ENCODE measurements around the gene MLEC. TPM values are rescaled to one million over a fixed set of nuclear protein-coding genes. Genes with fewer than 3 reads are reported as not detected.
A peak's percentile ranks its signal among the peaks of the same experiment; 100 is the strongest.

The MLEC gene
- total RNA-seq, 2 experiments from 2014 or later = 69.7 to 101 TPM

DNA sequence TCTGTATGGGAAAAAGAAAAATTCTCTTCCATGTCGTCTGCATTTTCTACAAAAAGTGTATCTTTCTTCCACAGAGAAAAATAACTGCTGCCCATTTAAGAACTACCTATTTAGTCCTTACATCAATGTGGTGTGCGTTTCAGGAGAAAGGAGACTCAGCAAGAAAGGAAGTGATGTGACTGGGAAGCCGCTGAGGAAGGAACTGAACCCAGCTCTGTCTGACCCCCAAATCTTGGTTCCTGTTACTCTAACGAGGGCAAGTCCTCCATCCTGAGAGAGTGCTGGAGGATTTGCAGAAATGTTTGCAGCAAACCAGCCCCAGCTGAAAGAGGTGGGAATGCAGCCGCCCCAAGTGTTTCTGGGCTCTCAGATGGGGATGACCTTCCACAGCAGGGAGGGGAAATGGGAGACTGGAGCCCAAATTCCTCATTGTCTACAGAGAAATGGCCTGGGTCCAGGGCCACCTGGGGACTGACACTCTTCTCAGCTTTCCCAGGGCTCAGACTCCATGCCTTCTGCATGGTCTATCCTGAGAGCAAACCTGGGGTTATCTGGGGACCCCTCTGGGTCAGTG is 6.7 kb upstream of the MLEC start:
- CTCF ChIA-PET (ENCODE audit: unreplicated experiment) = interaction anchor here (0.6 to 1.5 kb wide), 2 partner anchors 14 to 211 kb away, joined by 3 read pairs; partner anchors contain the start of gene SRSF9
- Histone ChIP-seq H3K4me3 (ENCODE audit: low read depth, low read length, poor library complexity, severe bottlenecking) (no peak overlapping the region), H4K20me1 (ENCODE audit: insufficient read depth, low read length) (no peaks in the 10 kb centered on the region), H3K36me3 (ENCODE audit: insufficient read depth, low read length) (no peaks in the 10 kb centered on the region), H3K4me2 (ENCODE audit: low read length) (peak overlapping the region; percentile 42), H3K4me1 (ENCODE audit: insufficient read depth, low read length, poor library complexity, severe bottlenecking) (peaks cover 61% of the 10 kb centered on the region), H3K79me2 (ENCODE audit: insufficient read depth, low read depth, low read length) (no peaks in the 10 kb centered on the region), H3K9me2 (ENCODE audit: insufficient read depth, low read length) (no peaks in the 10 kb centered on the region), H3K27ac (ENCODE audit: low read depth, low read length, poor library complexity, severe bottlenecking) (peak overlapping the region; percentile 21), H2AFZ (ENCODE audit: low read length) (peak overlapping the region; percentile 91), H3K9me3 (ENCODE audit: low read length) (no peaks in the 10 kb centered on the region; the same call in 1 of the 2 replicates)
- POLR2A ChIA-PET = interaction anchor here (1.0 kb wide), 1 partner anchor 10 kb away, joined by 3 read pairs; no protein-coding TSS in a partner anchor
- peak; percentile 26 for DNase-seq (ENCODE audit: low spot score)
- no TSS peak for BruUV-seq (replicated peaks)
- no peak for TF ChIP-seq EZH2phosphoT487 (IDR thresholded peaks at IDR 0.05; ENCODE audit: borderline replicate concordance, low read depth, low read length)
- TF ChIP-seq, protein P1, sequence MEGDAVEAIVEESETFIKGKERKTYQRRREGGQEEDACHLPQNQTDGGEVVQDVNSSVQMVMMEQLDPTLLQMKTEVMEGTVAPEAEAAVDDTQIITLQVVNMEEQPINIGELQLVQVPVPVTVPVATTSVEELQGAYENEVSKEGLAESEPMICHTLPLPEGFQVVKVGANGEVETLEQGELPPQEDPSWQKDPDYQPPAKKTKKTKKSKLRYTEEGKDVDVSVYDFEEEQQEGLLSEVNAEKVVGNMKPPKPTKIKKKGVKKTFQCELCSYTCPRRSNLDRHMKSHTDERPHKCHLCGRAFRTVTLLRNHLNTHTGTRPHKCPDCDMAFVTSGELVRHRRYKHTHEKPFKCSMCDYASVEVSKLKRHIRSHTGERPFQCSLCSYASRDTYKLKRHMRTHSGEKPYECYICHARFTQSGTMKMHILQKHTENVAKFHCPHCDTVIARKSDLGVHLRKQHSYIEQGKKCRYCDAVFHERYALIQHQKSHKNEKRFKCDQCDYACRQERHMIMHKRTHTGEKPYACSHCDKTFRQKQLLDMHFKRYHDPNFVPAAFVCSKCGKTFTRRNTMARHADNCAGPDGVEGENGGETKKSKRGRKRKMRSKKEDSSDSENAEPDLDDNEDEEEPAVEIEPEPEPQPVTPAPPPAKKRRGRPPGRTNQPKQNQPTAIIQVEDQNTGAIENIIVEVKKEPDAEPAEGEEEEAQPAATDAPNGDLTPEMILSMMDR (conservative IDR thresholded peaks at IDR 0.05; ENCODE audit: low read length) = no peak
- intact Hi-C loops (cut with micrococcal nuclease; ENCODE audit: unreplicated experiment) = no loop called here

DNA sequence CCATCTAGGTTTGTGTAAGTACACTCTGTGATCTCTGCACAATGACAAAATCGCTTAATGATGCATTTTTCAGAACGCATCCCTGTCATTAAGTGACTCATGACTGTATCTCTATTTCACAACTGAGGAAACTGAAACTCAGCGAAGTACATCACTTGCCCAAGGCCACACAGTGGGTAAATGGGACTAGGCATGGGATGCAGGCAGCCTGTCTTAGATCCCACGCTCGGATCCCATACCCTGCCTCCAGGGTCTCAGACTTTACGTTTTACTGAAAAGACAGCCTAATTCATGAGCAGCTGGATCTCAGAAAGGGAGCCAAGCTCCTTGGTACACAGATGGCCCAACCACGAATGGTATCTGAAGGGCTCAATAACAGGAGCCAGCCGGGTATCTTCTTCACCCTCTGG is 2.4 kb upstream of the MLEC start:
- Histone ChIP-seq H3K9me3 (ENCODE audit: low read length) (no peaks in the 10 kb centered on the region; the same call in 1 of the 2 replicates), H3K4me1 (ENCODE audit: insufficient read depth, low read length, poor library complexity, severe bottlenecking) (peaks cover 58% of the 10 kb centered on the region), H3K79me2 (ENCODE audit: insufficient read depth, low read depth, low read length) (peaks cover 25% of the 10 kb centered on the region), H2AFZ (ENCODE audit: low read length) (peak overlapping the region; percentile 82), H3K27ac (ENCODE audit: low read depth, low read length, poor library complexity, severe bottlenecking) (peak overlapping the region; percentile 94), H3K36me3 (ENCODE audit: insufficient read depth, low read length) (no peaks in the 10 kb centered on the region; the same call in 1 of the 2 replicates), H3K9me2 (ENCODE audit: insufficient read depth, low read length) (no peaks in the 10 kb centered on the region), H3K4me3 (ENCODE audit: low read depth, low read length, poor library complexity, severe bottlenecking) (peak overlapping the region; percentile 12), H4K20me1 (ENCODE audit: insufficient read depth, low read length) (peaks cover 16% of the 10 kb centered on the region), H3K4me2 (ENCODE audit: low read length) (peak overlapping the region; percentile 64)
- BruUV-seq (replicated peaks) = no TSS peak
- no peak for DNase-seq (ENCODE audit: low spot score)
- TF ChIP-seq, protein P1 (conservative IDR thresholded peaks at IDR 0.05; ENCODE audit: low read length) = no peak
- TF ChIP-seq EZH2phosphoT487 (IDR thresholded peaks at IDR 0.05; ENCODE audit: borderline replicate concordance, low read depth, low read length) = no peak
- ChIA-PET CTCF (ENCODE audit: unreplicated experiment) (interaction anchor here (0.9 kb wide), 2 partner anchors 15 to 18 kb away, joined by 3 read pairs; no protein-coding TSS in a partner anchor), POLR2A (interaction anchor here (1.3 to 1.4 kb wide), 2 partner anchors 9 to 11 kb away, joined by 3 to 8 read pairs; no protein-coding TSS in a partner anchor)
- intact Hi-C loops (cut with micrococcal nuclease; ENCODE audit: unreplicated experiment) = no loop called here

DNA sequence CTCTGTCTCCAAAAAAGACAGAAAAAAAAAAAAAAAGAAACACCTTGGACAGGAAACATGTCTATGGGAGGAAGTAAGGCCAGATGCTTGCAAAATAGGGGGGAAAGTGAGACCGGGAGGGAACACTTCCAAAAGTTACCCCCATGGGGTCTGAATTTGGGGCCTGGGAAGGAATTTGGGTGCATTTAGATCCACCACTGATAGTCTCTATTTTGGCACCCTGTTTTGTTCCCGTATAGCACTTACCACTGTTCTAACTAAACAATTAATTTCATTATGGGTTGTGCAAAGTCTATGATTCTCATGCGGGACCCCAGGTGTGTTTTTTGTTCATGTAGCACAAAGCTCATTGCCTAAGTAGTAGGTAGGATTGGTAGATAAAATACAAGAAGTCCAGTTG is 1.4 kb upstream of the MLEC start:
- peak overlapping the region; percentile 90 for H3K4me2 ChIP-seq (ENCODE audit: low read length)
- peaks cover 58% of the 10 kb centered on the region for H3K4me1 ChIP-seq (ENCODE audit: insufficient read depth, low read length, poor library complexity, severe bottlenecking)
- H3K36me3 ChIP-seq (ENCODE audit: insufficient read depth, low read length) = peaks cover 4% of the 10 kb centered on the region; the same call in 1 of the 2 replicates
- TF ChIP-seq EZH2phosphoT487 (IDR thresholded peaks at IDR 0.05; ENCODE audit: borderline replicate concordance, low read depth, low read length) = no peak
- TF ChIP-seq, protein P1 (conservative IDR thresholded peaks at IDR 0.05; ENCODE audit: low read length) = no peak
- H3K27ac ChIP-seq (ENCODE audit: low read depth, low read length, poor library complexity, severe bottlenecking) = peak overlapping the region; percentile 94
- intact Hi-C loops (cut with micrococcal nuclease; ENCODE audit: unreplicated experiment) = no loop called here
- H3K9me2 ChIP-seq (ENCODE audit: insufficient read depth, low read length) = no peaks in the 10 kb centered on the region
- BruUV-seq (replicated peaks) = no TSS peak
- H3K9me3 ChIP-seq (ENCODE audit: low read length) = no peaks in the 10 kb centered on the region; the same call in 1 of the 2 replicates
- peaks cover 20% of the 10 kb centered on the region for H4K20me1 ChIP-seq (ENCODE audit: insufficient read depth, low read length)
- peak overlapping the region; percentile 82; the same call in 1 of the 2 replicates for H2AFZ ChIP-seq (ENCODE audit: low read length)
- no peak for DNase-seq (ENCODE audit: low spot score)
- H3K4me3 ChIP-seq (ENCODE audit: low read depth, low read length, poor library complexity, severe bottlenecking) = peak overlapping the region; percentile 91
- H3K79me2 ChIP-seq (ENCODE audit: insufficient read depth, low read depth, low read length) = peaks cover 35% of the 10 kb centered on the region
- CTCF ChIA-PET (ENCODE audit: unreplicated experiment) = no interaction called here
- POLR2A ChIA-PET = interaction anchor here (0.5 to 1.6 kb wide), 3 partner anchors 10 to 19 kb away, joined by 3 to 4 read pairs (median 3); no protein-coding TSS in a partner anchor
